Psoas muscle (tissue), 8 donors: Measurements from ENCODE around the gene BRINP2. TPM values are rescaled to one million over a fixed set of nuclear protein-coding genes. Genes with fewer than 3 reads are reported as not detected.

Source experiments
- ATAC-seq, 4 donors: fragments of 200-7000 bp; cut with Tn5 transposase; one replicate each; pipeline ENCODE4 v1.9.1; 2020; ENCODE audit warnings: moderate library complexity in 3 of 4, mild to moderate bottlenecking in 2 of 4
- DNase-seq, 2 donors: peaks; one replicate each; pipeline ENCODE4 v3.0.0-alpha.2; 2020
- H3K27ac ChIP-seq: fragments of 200-600 bp; one replicate; pipeline ENCODE4 v1.8.0; 2022
- H3K27me3 ChIP-seq, 3 donors: fragments of 200-600 bp in 1 of 3; one replicate each; pipeline versions ENCODE4 v1.6.1 to v1.8.0; 2013 to 2022; ENCODE audit warnings: low read length in 2 of 3, mild to moderate bottlenecking in 2 of 3, moderate library complexity in 1 of 3; ENCODE audit not compliant: insufficient read depth in 3 of 3
- H3K36me3 ChIP-seq, 2 donors: fragments of 200-600 bp in 1 of 2; one replicate each; pipeline versions ENCODE4 v1.6.1 to v1.8.0; 2013 to 2022; ENCODE audit warnings: low read depth in 1 of 2, mild to moderate bottlenecking in 1 of 2, moderate library complexity in 1 of 2; ENCODE audit not compliant: insufficient read depth in 1 of 2
- H3K4me1 ChIP-seq: fragments of 200-600 bp; one replicate; pipeline ENCODE4 v1.8.0; 2022
- H3K4me3 ChIP-seq: fragments of 200-600 bp; one replicate; pipeline ENCODE4 v1.8.0; 2022; ENCODE audit warnings: mild to moderate bottlenecking
- H3K9me3 ChIP-seq: fragments of 200-600 bp; one replicate; pipeline ENCODE4 v1.8.0; 2022
- CTCF ChIP-seq: fragments of 200-600 bp; IDR thresholded peaks from one replicate; pipeline ENCODE4 v1.8.0; 2022; ENCODE audit warnings: antibody characterized with exemption
- WGBS, 3 donors: extraction: QIAGEN DNeasy Blood & Tissue Kit; methylation state at CpG; one replicate each; pipeline versions ENCODE4 v1.1.6 to v1.1.7; 2013; 5-methylcytosine and 5-hydroxymethylcytosine counted together
- intact Hi-C, 2 donors: fragments of 100-400 bp; cut with DNase I; formaldehyde crosslinking; loops; one replicate each; pipeline versions ENCODE4 v1.11.0 to v1.14.2; 2022
- polyA plus RNA-seq, 3 donors: library from polyadenylated mRNA; stranded (reverse); fragments of 200-250 nt; gene quantifications; one replicate each; pipeline ENCODE4 v1.2.3, GENCODE V29; 2013
- total RNA-seq, 4 donors: library from RNA; stranded (reverse); fragmentation: NEBNext Ultra II Directional in 2 of 4; extraction: Animal tissue kit (Norgen Biotek cat#: 25700) in 2 of 4; gene quantifications; one replicate each; pipeline versions ENCODE4 v1.2.1 to v1.2.4, GENCODE V29; 2021 to 2023
- donor health status: healthy with polysubstance abuse.
- donor health status: DM: no; HTN: no; CAD: no; lungs with moderate emphysema.
- donor health status: Bipolar disorder and iron deficiency.
- donor health status: healthy.
- donor health status: DM: yes; HTN: yes; CAD: no.
- donor health status: DM: no; HTN: no; CAD: no.
- donor health status: DM: no; HTN: no; CAD: no.
- donor health status: DM: yes; HTN: yes; CAD: no.

Gene BRINP2
- total and polyA plus RNA-seq, 7 donors = 0.04 to 0.38 (median 0.23) TPM; not detected in 3

- DNase-seq = no peak
- Histone ChIP-seq H3K4me3 (no peak overlapping the region), H3K36me3 (no peaks in the 10 kb centered on the region), H3K27ac (no peak overlapping the region), H3K4me1 (peaks cover 4% of the 10 kb centered on the region), H3K27me3 (no peaks in the 10 kb centered on the region), H3K9me3 (no peaks in the 10 kb centered on the region)
- intact Hi-C loops = no loop called here
- 33 to 45% (median 37%) methylated on average over 7 of the region's 7 CpGs for WGBS, 3 donors
- peak in 2 of 4 donors; percentile 40 to 69 for ATAC-seq
- TF ChIP-seq CTCF = no peak
Measured at GRCh38 chr1:177302357-177303044, 131.7 kb downstream of the BRINP2 start.

- ATAC-seq (no peak), DNase-seq (no peak)
- Histone ChIP-seq H3K4me3 (no peak overlapping the region), H3K27me3 (no peaks in the 10 kb centered on the region), H3K36me3 (no peaks in the 10 kb centered on the region), H3K4me1 (peaks cover 4% of the 10 kb centered on the region), H3K9me3 (no peaks in the 10 kb centered on the region), H3K27ac (no peak overlapping the region)
- 41 to 57% (median 46%) methylated on average over 11 of the region's 11 CpGs for WGBS, 3 donors
- intact Hi-C loops = no loop called here
- no peak for TF ChIP-seq CTCF
Measured at GRCh38 chr1:177305040-177306018, 134.6 kb downstream of the BRINP2 start.

- ATAC-seq = no peak
- H3K9me3 ChIP-seq = no peaks in the 10 kb centered on the region
- H3K4me3 ChIP-seq = no peak overlapping the region
- WGBS, 3 donors = 39 to 49% (median 42%) methylated on average over 3 of the region's 3 CpGs
- TF ChIP-seq CTCF = no peak
- intact Hi-C loops = no loop called here
- H3K27me3 ChIP-seq = no peaks in the 10 kb centered on the region
- H3K36me3 ChIP-seq = no peaks in the 10 kb centered on the region
- peaks cover 4% of the 10 kb centered on the region for H3K4me1 ChIP-seq
- no peak overlapping the region for H3K27ac ChIP-seq
- DNase-seq = no peak
Measured at GRCh38 chr1:177306019-177306415, 135.3 kb downstream of the BRINP2 start.

GRCh38 chr1:177306981-177307380 is 136.2 kb downstream of the BRINP2 start:
- WGBS, 3 donors = 87 to 94% (median 90%) methylated on average over 1 of the region's 1 CpG
- no peak for TF ChIP-seq CTCF
- intact Hi-C loops = no loop called here
- DNase-seq (no peak), ATAC-seq (no peak)
- Histone ChIP-seq H3K4me3 (no peak overlapping the region), H3K36me3 (no peaks in the 10 kb centered on the region), H3K27ac (no peak overlapping the region), H3K4me1 (peaks cover 4% of the 10 kb centered on the region), H3K9me3 (no peaks in the 10 kb centered on the region), H3K27me3 (no peaks in the 10 kb centered on the region)
